Measurements from ENCODE around the gene CDKN1C.

CDKN1C gene

DNA sequence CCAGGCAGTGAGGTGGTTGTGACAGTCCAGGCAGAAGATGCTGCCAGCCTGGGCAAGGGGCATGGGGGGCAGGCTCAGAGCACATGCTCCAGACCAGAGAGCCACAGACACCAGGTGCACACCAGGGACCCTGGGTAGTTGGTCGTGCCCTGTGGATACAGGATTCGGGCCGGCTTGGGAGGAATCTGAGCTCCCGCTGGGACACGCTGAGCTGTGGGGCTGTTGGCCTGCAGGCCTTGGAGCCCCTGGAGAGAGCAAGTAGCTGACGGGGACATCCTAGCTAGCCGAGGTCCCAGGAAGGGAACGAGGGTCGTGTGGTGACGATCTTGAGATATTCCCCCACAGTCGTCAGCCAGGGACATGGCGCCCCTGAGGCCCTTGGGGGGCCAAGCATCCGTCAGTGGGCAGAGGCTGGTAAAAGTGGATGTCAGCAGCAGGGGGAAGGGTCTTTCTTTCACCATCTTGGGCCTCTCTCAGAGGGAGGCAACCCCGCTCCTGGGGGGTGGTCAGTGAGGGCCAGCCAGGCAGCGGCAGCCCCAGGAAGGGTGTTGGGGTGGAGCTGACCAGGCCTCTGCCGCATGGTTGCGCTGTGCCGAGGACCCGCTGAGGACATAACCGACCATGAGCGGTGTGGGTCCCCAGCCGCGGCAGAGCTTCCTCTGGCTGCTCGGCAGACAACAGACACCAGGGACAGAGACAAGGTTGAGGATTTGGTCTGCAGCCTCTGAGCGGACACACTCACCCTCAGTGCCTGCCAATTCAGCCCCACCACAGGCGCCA lies 44.0 kb downstream of the CDKN1C start:
- no peak for DNase-seq

DNA sequence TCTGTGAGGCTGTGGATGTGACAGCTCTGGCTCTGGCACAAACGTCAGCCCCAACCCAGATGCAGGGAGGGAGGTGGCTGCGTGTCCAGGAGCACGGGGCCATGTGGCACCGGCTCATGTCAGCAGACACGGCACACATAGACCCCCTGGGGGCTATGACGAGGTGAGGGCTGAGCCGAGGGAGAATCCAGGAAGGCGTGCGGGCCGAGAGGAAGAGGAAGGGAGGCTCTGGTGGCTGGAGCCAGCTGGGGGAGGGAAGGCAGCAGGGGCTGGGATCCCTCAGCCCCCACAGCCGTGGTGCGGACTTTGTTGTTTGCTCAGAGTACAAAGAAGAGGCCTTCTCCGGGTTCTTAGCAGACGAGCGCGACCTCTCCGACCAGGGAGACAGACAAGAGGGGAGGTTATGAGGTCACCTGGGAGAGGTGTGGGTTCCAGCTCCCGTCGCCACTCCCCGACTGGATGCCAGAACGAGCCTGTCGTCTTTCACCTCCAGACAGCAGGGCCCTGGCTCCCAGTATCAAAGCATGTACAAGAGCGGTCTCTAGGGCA lies 46.1 kb downstream of the CDKN1C start:
- no peak for DNase-seq

GRCh38 chr11:2838676-2839294 lies 46.8 kb downstream of the CDKN1C start:
- no peak for DNase-seq

GRCh38 chr11:2838091-2838490 lies 47.5 kb downstream of the CDKN1C start:
- no peak for DNase-seq

DNA sequence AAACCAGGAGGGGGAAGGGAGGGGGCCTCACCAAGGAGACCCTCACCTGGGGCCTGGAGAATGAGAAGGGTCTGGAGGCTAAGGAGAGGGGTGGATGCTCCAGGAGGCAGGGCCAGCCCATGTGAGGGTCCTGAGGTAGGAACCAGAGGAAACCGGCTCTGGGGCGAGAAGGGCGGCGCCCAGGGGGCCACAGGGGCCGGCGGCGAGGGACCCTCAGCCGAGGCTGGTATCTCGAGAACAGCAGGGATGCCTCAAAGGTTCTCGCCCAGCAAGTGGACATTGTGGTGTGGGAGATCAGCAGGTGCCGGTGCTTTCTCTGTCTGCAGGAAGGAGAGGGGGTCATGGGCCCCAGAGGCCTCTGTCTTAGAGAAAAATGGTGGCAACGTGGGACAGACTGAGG lies 47.9 kb downstream of the CDKN1C start:
- DNase-seq: no peak

DNA sequence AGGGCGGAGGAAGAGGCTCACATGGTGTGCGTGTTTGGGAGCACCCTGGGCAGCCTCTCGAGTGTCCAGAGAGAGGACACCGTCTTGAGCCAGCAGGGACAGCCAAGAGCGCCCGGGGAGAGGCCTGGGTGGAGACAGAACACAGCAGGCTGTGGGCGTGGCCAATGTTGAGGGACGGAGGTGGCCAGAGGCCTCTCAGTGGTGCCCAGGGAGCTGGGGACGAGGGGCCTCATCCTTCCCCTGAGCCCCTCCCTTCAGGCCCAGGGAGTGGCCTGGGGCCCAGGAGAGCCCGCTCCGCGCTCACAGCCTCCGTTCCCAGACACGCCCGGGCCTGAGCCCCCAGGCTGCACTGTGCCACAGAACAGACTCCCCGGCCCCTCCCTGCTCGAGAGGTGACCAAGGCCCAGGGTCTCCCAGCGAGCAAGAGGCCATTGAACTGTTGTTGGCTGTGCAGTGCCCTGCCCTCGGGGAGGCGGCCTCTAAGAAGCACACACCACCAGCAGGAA lies 48.4 kb downstream of the CDKN1C start:
- DNase-seq: peak in 1 of 2 experiments; percentile 25

DNA sequence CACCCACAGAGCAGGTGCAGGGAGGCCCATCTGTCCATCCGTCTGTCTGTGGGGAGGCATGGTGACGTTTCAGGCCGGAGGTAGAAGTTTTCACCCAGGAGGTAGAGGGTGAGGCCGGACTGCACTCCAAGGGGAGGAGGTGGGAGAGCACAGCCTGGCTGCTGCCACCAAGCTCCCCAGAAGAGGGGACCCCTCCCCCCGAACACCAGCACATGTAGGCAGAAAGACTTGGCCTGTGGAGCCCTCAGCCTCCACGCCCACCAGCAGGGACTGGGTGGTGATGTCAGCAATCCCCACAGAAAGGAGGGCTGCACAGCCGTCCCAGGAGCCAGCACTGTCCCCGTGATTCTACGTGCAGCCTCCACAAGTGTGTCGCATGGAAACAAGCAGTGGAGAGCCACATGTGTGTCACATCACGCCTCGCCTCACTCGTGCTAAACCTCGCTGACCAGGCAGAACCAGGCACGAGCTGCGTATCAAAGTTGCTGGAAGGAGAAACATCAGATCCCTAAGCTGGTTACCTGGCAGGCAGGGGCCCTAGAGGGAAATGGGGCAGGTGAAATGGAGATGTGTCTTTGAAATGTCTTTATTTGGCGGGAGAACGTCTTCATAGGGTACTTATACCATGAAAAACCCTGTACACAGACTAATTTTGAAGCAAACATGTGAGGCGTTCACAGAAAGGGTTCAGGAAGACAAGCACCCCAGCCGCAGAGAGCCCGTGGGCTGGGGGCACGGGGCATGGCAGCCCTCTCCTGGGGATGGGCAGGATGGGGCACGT lies 49.1 kb downstream of the CDKN1C start:
- DNase-seq: no peak

DNA sequence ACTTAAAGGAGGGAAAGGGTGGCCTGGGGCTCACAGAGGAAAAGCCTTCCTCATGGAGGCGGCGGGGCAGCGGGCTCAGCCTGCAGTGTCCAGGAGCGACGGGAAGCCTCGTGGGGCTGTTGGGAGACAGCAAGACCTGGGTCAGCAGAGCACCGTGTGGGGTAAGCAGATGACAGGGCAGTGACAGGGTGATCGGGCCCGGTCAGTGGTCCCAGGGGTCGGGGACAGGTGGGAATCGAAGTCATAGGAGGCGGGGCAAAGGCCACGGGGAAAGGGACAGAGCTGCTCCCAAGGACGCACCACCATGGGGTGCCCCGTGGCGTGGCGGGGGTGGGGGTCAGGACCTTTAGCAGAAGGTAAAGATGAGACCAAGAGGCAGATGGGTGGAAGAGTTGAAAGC lies 49.8 kb downstream of the CDKN1C start:
- no peak for DNase-seq

DNA sequence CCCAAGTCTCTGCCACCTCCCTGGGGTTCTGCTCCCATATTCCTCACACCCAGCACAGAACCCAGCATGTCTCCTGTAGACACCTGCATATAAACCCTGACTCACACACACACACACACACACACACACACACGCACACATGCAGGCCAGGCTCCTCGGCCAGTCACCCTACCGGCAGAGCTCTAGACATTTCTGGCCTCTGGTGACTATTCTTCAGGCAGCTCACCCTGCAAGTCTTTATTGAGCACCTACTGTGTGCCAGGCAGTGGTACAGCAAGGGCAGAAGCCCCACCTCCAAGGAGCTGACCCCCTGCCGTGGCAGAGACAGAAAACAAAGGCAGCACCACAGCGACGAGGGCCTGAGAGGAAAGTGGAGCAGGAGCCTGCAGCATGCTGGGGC lies 50.3 kb downstream of the CDKN1C start:
- no peak for DNase-seq

GRCh38 chr11:2834503-2835273 lies 50.9 kb downstream of the CDKN1C start:
- DNase-seq: no peak

- no peak for DNase-seq
Measured at GRCh38 chr11:2833716-2834502, 51.7 kb downstream of the CDKN1C start.
